PC-9 (cell line): ENCODE results near the gene TBATA. TPM values are rescaled to one million over a fixed set of nuclear protein-coding genes. Genes with fewer than 3 reads are reported as not detected.

Experiments
- BruUV-seq: library from RNA; stranded (reverse); fragments of 400-500 nt; replicated peaks from 2 replicates; lab custom pipeline; 2021; lab: Mats Ljungman, UMichigan
- CTCF ChIA-PET: fragments of 300-600 bp; sonication (Branson Sonifier 250); formaldehyde crosslinking; loops from one replicate; lab custom pipeline; 2022; ENCODE audit warnings: antibody characterized with exemption; lab: Charles Lee
- POLR2A ChIA-PET: fragments of 300-600 bp; sonication (Branson Sonifier 250); formaldehyde crosslinking; loops from one replicate; lab custom pipeline; 2022; ENCODE audit warnings: antibody characterized with exemption; ENCODE audit not compliant: unreplicated experiment; lab: Charles Lee
- DNase-seq, 2 experiments: peaks; one replicate each; pipeline versions ENCODE4 v3.0.0 to v3.0.0-alpha.2; 2015 to 2022; ENCODE audit warnings: mixed read lengths in 1 of 2
- H2AFZ ChIP-seq: fragments of 200-600 bp; sonication (generic); 2 replicates; pipeline ENCODE4 v1.8.1; 2017; ENCODE audit warnings: antibody characterized with exemption
- H3F3A ChIP-seq: fragments of 200-600 bp; sonication (generic); 2 replicates; pipeline ENCODE4 v1.8.1; 2017; ENCODE audit warnings: antibody characterized with exemption, mild to moderate bottlenecking, low read depth; ENCODE audit not compliant: insufficient read depth
- H3K27ac ChIP-seq: fragments of 200-600 bp; sonication (generic); 2 replicates; pipeline ENCODE4 v1.6.1; 2016; ENCODE audit warnings: mixed run types
- H3K27me3 ChIP-seq: fragments of 200-600 bp; sonication (generic); 2 replicates; pipeline ENCODE4 v1.6.1; 2016; ENCODE audit warnings: low read depth, mixed run types; ENCODE audit not compliant: insufficient read depth
- H3K36me3 ChIP-seq: fragments of 200-600 bp; sonication (generic); 2 replicates; pipeline ENCODE4 v1.6.1; 2016; ENCODE audit warnings: low read depth, mixed run types
- H3K4me1 ChIP-seq: fragments of 200-600 bp; sonication (generic); replicated peaks from 2 replicates; pipeline ENCODE4 v1.6.1; 2016; ENCODE audit warnings: mixed run types; ENCODE audit not compliant: insufficient read depth
- H3K4me2 ChIP-seq: fragments of 200-600 bp; sonication (generic); 2 replicates; pipeline ENCODE4 v1.6.1; 2017; ENCODE audit warnings: mixed run types
- H3K4me3 ChIP-seq: fragments of 200-600 bp; sonication (generic); 2 replicates; pipeline ENCODE4 v1.6.1; 2016; ENCODE audit warnings: mixed run types
- H3K79me2 ChIP-seq: fragments of 200-600 bp; sonication (generic); 2 replicates; pipeline ENCODE4 v1.6.1; 2017; ENCODE audit warnings: low read depth, mixed run types
- H3K9me2 ChIP-seq: fragments of 200-600 bp; sonication (generic); 2 replicates; pipeline ENCODE4 v1.8.1; 2017; ENCODE audit warnings: mild to moderate bottlenecking; ENCODE audit not compliant: insufficient read depth
- H3K9me3 ChIP-seq: fragments of 200-600 bp; sonication (generic); 2 replicates; pipeline ENCODE4 v1.8.1; 2016; ENCODE audit warnings: low read depth; ENCODE audit not compliant: insufficient read depth
- H4K20me1 ChIP-seq: fragments of 200-600 bp; sonication (generic); 2 replicates; pipeline ENCODE4 v1.8.1; 2017; ENCODE audit not compliant: insufficient read depth
- EZH2 ChIP-seq: fragments of 200-600 bp; sonication (generic); IDR thresholded peaks from 2 replicates; pipeline ENCODE4 v1.8.0; 2017; ENCODE audit warnings: antibody characterized with exemption, low read depth
- intact Hi-C: fragments of 100-400 bp; cut with micrococcal nuclease; formaldehyde crosslinking; loops from one replicate; pipeline ENCODE4 v1.10.0; 2022; ENCODE audit not compliant: unreplicated experiment
- total RNA-seq: library from RNA; stranded (reverse); gene quantifications from 2 replicates; pipeline ENCODE4 v1.2.3, GENCODE V29; 2021
- TF ChIP-seq, protein P1 (sequence below): fragments of 200-600 bp; sonication (generic); conservative IDR thresholded peaks from 2 replicates; pipeline ENCODE4 v1.6.1; 2017; ENCODE audit warnings: mixed run types, antibody characterized with exemption, mild to moderate bottlenecking, moderate library complexity

The TBATA gene
- total RNA-seq, 1 experiment from 2014 or later, result not detected

DNA sequence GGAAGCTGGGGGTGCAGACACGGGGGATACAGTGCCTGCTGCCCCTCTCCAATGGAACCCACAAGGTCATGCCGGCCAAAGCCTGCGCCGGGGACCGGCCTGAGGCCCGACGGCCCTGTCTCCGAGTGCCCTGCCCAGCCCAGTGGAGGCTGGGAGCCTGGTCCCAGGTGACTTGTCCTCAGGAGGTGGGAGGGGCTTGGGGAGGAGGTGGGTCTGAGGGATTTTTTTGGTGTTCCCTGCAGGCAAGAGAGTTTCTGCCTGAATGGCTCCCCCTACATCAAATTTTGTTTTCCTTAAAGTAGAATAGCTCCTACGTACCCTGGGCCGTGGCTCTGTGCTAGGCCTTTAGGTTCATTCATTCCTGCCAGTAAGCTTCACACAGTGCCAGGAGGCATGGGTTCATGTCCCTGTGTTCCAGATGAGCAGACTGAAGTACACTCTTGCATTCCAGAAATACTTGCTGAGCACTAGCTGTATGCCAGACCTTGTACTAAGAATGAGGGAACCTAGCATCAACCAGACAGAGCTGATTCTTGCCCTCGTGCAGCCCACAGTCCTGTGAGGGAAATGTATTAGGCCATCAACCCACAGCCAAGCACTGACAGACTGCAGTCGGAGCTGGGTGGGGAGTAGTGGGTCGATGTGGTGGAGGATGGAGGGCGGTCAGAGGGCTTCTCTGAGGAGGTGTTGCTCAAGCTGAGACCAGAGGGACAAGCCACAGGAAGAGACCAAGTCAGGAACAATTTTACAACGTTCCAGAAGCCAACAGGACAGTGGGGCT, 31.1 kb downstream of the TBATA start:
- H3K4me1 ChIP-seq, result no peaks in the 10 kb centered on the region
- no TSS peak for BruUV-seq

DNA sequence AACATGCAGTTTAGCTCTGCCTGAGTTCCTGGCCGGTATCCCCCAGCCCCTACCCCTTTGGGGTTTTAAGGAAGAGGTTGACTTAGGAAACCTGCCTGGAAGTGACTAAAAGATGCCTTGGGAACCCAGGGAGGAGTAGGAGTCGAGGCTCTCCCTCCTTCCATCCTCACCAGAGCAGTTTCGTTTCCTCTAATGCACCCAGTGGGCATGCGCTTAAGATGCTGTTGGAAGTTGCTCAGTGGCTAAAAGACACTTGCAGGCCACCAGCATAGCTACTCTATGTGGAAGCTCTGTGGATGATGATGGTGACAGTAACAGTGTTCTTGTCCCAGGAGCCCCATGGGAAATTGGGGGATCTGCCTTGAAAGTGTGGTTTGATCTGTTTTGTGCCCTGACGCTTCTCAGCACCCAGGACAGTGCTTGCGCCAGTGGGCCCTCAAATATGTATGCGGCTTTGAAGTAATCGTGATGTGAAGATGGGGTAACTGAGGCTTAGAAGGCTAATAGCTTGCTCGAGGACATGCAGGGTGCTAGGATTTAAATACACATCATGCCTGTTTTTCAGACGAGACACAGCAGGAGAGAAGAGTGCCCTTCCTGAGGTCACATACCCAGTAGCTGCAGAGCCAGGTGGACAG, 32.0 kb downstream of the TBATA start:
- no peaks in the 10 kb centered on the region for H3K27me3 ChIP-seq
- no peaks in the 10 kb centered on the region for H3K79me2 ChIP-seq
- ChIA-PET CTCF (no interaction called here), POLR2A (no interaction called here)
- no peaks in the 10 kb centered on the region for H3F3A ChIP-seq
- intact Hi-C loops, result no loop called here
- DNase-seq, result no peak
- H3K4me2 ChIP-seq, result no peak overlapping the region
- H3K4me3 ChIP-seq, result no peak overlapping the region
- no peak for TF ChIP-seq EZH2
- TF ChIP-seq, protein P1, sequence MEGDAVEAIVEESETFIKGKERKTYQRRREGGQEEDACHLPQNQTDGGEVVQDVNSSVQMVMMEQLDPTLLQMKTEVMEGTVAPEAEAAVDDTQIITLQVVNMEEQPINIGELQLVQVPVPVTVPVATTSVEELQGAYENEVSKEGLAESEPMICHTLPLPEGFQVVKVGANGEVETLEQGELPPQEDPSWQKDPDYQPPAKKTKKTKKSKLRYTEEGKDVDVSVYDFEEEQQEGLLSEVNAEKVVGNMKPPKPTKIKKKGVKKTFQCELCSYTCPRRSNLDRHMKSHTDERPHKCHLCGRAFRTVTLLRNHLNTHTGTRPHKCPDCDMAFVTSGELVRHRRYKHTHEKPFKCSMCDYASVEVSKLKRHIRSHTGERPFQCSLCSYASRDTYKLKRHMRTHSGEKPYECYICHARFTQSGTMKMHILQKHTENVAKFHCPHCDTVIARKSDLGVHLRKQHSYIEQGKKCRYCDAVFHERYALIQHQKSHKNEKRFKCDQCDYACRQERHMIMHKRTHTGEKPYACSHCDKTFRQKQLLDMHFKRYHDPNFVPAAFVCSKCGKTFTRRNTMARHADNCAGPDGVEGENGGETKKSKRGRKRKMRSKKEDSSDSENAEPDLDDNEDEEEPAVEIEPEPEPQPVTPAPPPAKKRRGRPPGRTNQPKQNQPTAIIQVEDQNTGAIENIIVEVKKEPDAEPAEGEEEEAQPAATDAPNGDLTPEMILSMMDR, result no peak
- no TSS peak for BruUV-seq
- no peaks in the 10 kb centered on the region for H3K9me2 ChIP-seq
- H3K4me1 ChIP-seq, result no peaks in the 10 kb centered on the region
- no peak overlapping the region for H3K27ac ChIP-seq
- no peaks in the 10 kb centered on the region for H4K20me1 ChIP-seq
- H3K9me3 ChIP-seq, result no peaks in the 10 kb centered on the region
- H3K36me3 ChIP-seq, result no peaks in the 10 kb centered on the region
- no peak overlapping the region for H2AFZ ChIP-seq

More for the DNA sequence above, 31.1 kb downstream of the TBATA start:
- H3K4me2 ChIP-seq, result no peak overlapping the region
- no peaks in the 10 kb centered on the region for H3K9me3 ChIP-seq
- POLR2A ChIA-PET, result no interaction called here
- H3K9me2 ChIP-seq, result no peaks in the 10 kb centered on the region
- intact Hi-C loops, result no loop called here
- CTCF ChIA-PET, result no interaction called here
- no peaks in the 10 kb centered on the region for H3K36me3 ChIP-seq
- no peak for DNase-seq
- no peak overlapping the region for H2AFZ ChIP-seq
- no peaks in the 10 kb centered on the region for H3K27me3 ChIP-seq
- no peak overlapping the region for H3K4me3 ChIP-seq
- no peaks in the 10 kb centered on the region for H4K20me1 ChIP-seq
- TF ChIP-seq, protein P1, result no peak
- TF ChIP-seq EZH2, result no peak
- no peaks in the 10 kb centered on the region for H3K79me2 ChIP-seq
- no peak overlapping the region for H3K27ac ChIP-seq
- H3F3A ChIP-seq, result no peaks in the 10 kb centered on the region

DNA sequence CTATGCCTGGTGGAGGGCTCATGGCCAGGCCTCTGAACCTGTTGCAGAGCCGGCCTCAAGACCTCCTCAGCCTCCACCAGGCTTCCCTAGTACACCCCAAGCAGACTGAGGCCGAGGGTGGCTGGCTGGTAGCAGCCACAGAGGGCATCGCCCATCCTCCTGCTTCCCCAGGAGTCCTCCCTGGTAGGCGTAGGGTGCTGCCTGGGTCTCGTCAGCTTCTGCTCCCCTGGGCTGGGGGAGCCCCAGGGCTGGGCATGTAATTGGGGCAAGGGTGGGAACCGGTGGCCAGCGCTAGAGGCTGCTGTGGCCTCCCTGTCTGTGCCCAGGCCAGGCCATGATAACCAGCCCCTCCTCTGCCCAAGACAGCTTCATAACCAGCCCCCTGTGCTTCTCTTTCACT, 32.6 kb downstream of the TBATA start:
- H2AFZ ChIP-seq, result no peak overlapping the region
- no peak overlapping the region for H3K27ac ChIP-seq
- H4K20me1 ChIP-seq, result no peaks in the 10 kb centered on the region
- no peak for TF ChIP-seq EZH2
- TF ChIP-seq, protein P1, result no peak
- no TSS peak for BruUV-seq
- H3K79me2 ChIP-seq, result no peaks in the 10 kb centered on the region
- POLR2A ChIA-PET, result no interaction called here
- no peaks in the 10 kb centered on the region for H3K27me3 ChIP-seq
- no peaks in the 10 kb centered on the region for H3K9me2 ChIP-seq
- intact Hi-C loops, result no loop called here
- no peaks in the 10 kb centered on the region for H3K9me3 ChIP-seq
- CTCF ChIA-PET, result no interaction called here
- no peak for DNase-seq
- no peak overlapping the region for H3K4me2 ChIP-seq
- no peak overlapping the region for H3K4me3 ChIP-seq
- H3F3A ChIP-seq, result no peaks in the 10 kb centered on the region
- no peaks in the 10 kb centered on the region for H3K4me1 ChIP-seq
- H3K36me3 ChIP-seq, result no peaks in the 10 kb centered on the region
